HepG2 (cell line): ENCODE results near the gene LRRC4C. TPM values are rescaled to one million over a fixed set of nuclear protein-coding genes. Genes with fewer than 3 reads are reported as not detected.

Source experiments
- ATAC-seq: fragments of 200-7000 bp; cut with Tn5 transposase; 3 replicates; pipeline ENCODE4 v1.9.1; 2020; ENCODE audit warnings: mild to moderate bottlenecking, moderate library complexity
- BruUV-seq: library from RNA; stranded (reverse); fragments of 400-500 nt; replicated peaks from 2 replicates; lab custom pipeline; 2021; lab: Mats Ljungman, UMichigan
- CTCF ChIA-PET: fragments of 300-600 bp; formaldehyde crosslinking; extraction: SDS; loops from one replicate; lab custom pipeline; 2021; ENCODE audit warnings: low total read pairs, inconsistent platforms, low intra/inter-chr PET ratio; lab: Yijun Ruan, JAX
- POLR2A ChIA-PET: fragments of 350-600 bp; sonication (Branson Sonifier 250); formaldehyde crosslinking; loops from one replicate; lab custom pipeline; 2020; ENCODE audit warnings: antibody characterized with exemption, inconsistent platforms; lab: Yijun Ruan, JAX
- DNase-seq: peaks from one replicate; pipeline ENCODE4 v3.0.0-alpha.2; 2015; ENCODE audit warnings: low spot score
- FAIRE-seq: peaks from 3 replicates; lab custom pipeline; 2011; peaks lifted over from hg19 to GRCh38; lab: Jason Lieb, UNC
- H2AFZ ChIP-seq: one replicate; pipeline ENCODE4 v1.6.1; 2011; ENCODE audit warnings: low read length, inconsistent platforms
- H3K27ac ChIP-seq: fragments of 300-600 bp; 3 replicates; pipeline ENCODE4 v1.8.0; 2011; ENCODE audit warnings: mixed run types, mild to moderate bottlenecking, mixed read lengths, low read length, inconsistent platforms; ENCODE audit not compliant: insufficient read depth; ENCODE audit errors: extremely low read length
- H3K27me3 ChIP-seq, 2 experiments: fragments of 200-600 bp in 1 of 2; 2 replicates in 1 of 2; 3 replicates in 1 of 2; pipeline versions ENCODE4 v1.6.0 to v1.8.0; 2011; ENCODE audit warnings: low read length in 2 of 2, mild to moderate bottlenecking in 2 of 2, moderate library complexity in 2 of 2, inconsistent platforms in 1 of 2; ENCODE audit not compliant: insufficient read depth in 2 of 2, control insufficient read depth in 1 of 2
- H3K36me3 ChIP-seq, 2 experiments: fragments of 200-600 bp in 1 of 2; replicated peaks in 1 of 2; 2 replicates in 1 of 2; 3 replicates in 1 of 2; pipeline versions ENCODE4 v1.5.1 to v1.8.0; 2011; ENCODE audit warnings: low read length in 2 of 2, inconsistent platforms in 1 of 2; ENCODE audit not compliant: insufficient read depth in 2 of 2, control insufficient read depth in 1 of 2
- H3K4me1 ChIP-seq: 2 replicates; pipeline ENCODE4 v1.5.1; 2012; ENCODE audit warnings: low read length, inconsistent platforms; ENCODE audit not compliant: insufficient read depth
- H3K4me2 ChIP-seq: 2 replicates; pipeline ENCODE4 v1.6.0; 2011; ENCODE audit warnings: low read depth, low read length, inconsistent platforms
- H3K4me3 ChIP-seq, 3 experiments: fragments of 200-600 bp in 1 of 3; sonication (generic), shearing (Covaris generic) in 1 of 3; replicated peaks in 1 of 3; 2 replicates each; pipeline ENCODE4 v1.5.1; 2011 to 2016; ENCODE audit warnings: low read length in 3 of 3, inconsistent platforms in 2 of 3, low read depth in 2 of 3, mild to moderate bottlenecking in 2 of 3, control low read depth in 1 of 3, mixed read lengths in 1 of 3; ENCODE audit not compliant: insufficient read depth in 1 of 3
- H3K79me2 ChIP-seq: one replicate; pipeline ENCODE4 v1.6.1; 2011; ENCODE audit warnings: low read length, inconsistent platforms; ENCODE audit not compliant: insufficient read depth
- H3K9ac ChIP-seq: 2 replicates; pipeline ENCODE4 v1.6.0; 2011; ENCODE audit warnings: mild to moderate bottlenecking, low read depth, low read length, inconsistent platforms; ENCODE audit not compliant: insufficient read depth
- H3K9me3 ChIP-seq: 2 replicates; pipeline ENCODE4 v1.5.1; 2012; ENCODE audit warnings: mild to moderate bottlenecking, low read length
- H4K20me1 ChIP-seq: 2 replicates; pipeline ENCODE4 v1.6.0; 2011; ENCODE audit warnings: inconsistent platforms, mild to moderate bottlenecking, low read length, moderate library complexity; ENCODE audit not compliant: insufficient read depth
- AGO2 ChIP-seq: fragments of 200-400 bp; formaldehyde crosslinking; optimal IDR thresholded peaks from 2 replicates; pipeline ENCODE3; 2017; ENCODE audit warnings: mild to moderate bottlenecking, low read depth, low read length, moderate library complexity
- HMGXB4 ChIP-seq, 2 experiments: sonication (generic) in 1 of 2; formaldehyde crosslinking in 1 of 2; IDR thresholded peaks; 2 replicates each; pipeline versions ENCODE4 v1.4.0 to v1.6.1; 2018 to 2020; ENCODE audit warnings: missing genetic modification reagents in 2 of 2, borderline replicate concordance in 1 of 2, low read depth in 1 of 2, mild to moderate bottlenecking in 1 of 2, missing biosample characterization in 1 of 2
- KMT2A ChIP-seq: sonication (generic); formaldehyde crosslinking; IDR thresholded peaks from 2 replicates; pipeline ENCODE4 v1.4.0; 2020; ENCODE audit warnings: missing genetic modification reagents
- NR1H2 ChIP-seq: sonication (generic); formaldehyde crosslinking; IDR thresholded peaks from 2 replicates; pipeline ENCODE4 v1.8.1; 2022; ENCODE audit warnings: low read depth, missing genetic modification reagents, borderline replicate concordance
- PTBP1 ChIP-seq: fragments of 200-400 bp; formaldehyde crosslinking; IDR thresholded peaks from 2 replicates; pipeline ENCODE4 v1.6.1; 2018; ENCODE audit warnings: low read length, low read depth; ENCODE audit not compliant: poor library complexity, severe bottlenecking
- RBFOX2 ChIP-seq: fragments of 200-400 bp; formaldehyde crosslinking; IDR thresholded peaks from 2 replicates; pipeline ENCODE4 v1.6.1; 2017; ENCODE audit warnings: low read depth, mild to moderate bottlenecking, low read length
- SCMH1 ChIP-seq: sonication (generic); formaldehyde crosslinking; IDR thresholded peaks from 2 replicates; pipeline ENCODE4 v1.9.0; 2021; ENCODE audit warnings: missing genetic modification reagents, mild to moderate bottlenecking, borderline replicate concordance
- SIX4 ChIP-seq: sonication (generic); formaldehyde crosslinking; IDR thresholded peaks from 2 replicates; pipeline ENCODE4 v1.4.0; 2020; ENCODE audit warnings: missing genetic modification reagents
- TRIM24 ChIP-seq: sonication (generic); formaldehyde crosslinking; IDR thresholded peaks from 2 replicates; pipeline ENCODE4 v1.8.0; 2022; ENCODE audit warnings: mild to moderate bottlenecking, missing genetic modification reagents
- ZC3H4 ChIP-seq: sonication (generic); formaldehyde crosslinking; IDR thresholded peaks from 2 replicates; pipeline ENCODE4 v1.4.0; 2020; ENCODE audit warnings: missing genetic modification reagents, borderline replicate concordance
- ZIK1 ChIP-seq: sonication (generic); formaldehyde crosslinking; IDR thresholded peaks from 2 replicates; pipeline ENCODE4 v1.5.0; 2020; ENCODE audit warnings: mild to moderate bottlenecking, low read depth, missing genetic modification reagents, borderline replicate concordance
- ZNF136 ChIP-seq: sonication (generic); formaldehyde crosslinking; IDR thresholded peaks from 2 replicates; pipeline ENCODE4 v1.8.1; 2022; ENCODE audit warnings: low read depth, mild to moderate bottlenecking, moderate library complexity, missing genetic modification reagents
- ZNF282 ChIP-seq: fragments of 450-650 bp; IDR thresholded peaks from 2 replicates; pipeline ENCODE4 v1.6.1; 2018; ENCODE audit not compliant: partially characterized antibody
- ZNF496 ChIP-seq: sonication (generic); formaldehyde crosslinking; IDR thresholded peaks from 2 replicates; pipeline ENCODE4 v1.8.1; 2023; ENCODE audit warnings: mild to moderate bottlenecking, moderate library complexity, missing genetic modification reagents; ENCODE audit not compliant: insufficient replicate concordance
- ZNF740 ChIP-seq: sonication (generic); formaldehyde crosslinking; IDR thresholded peaks from 2 replicates; pipeline ENCODE4 v1.4.0; 2020; ENCODE audit warnings: missing genetic modification reagents
- WGBS: methylation state at CpG from one replicate; pipeline ENCODE4 v1.1.6; 2017; ENCODE audit warnings: low lambda C conversion rate; 5-methylcytosine and 5-hydroxymethylcytosine counted together
- in situ Hi-C: cut with HindIII; loops from 2 replicates; pipeline ENCODE4 v1.10.0; 2017; ENCODE audit warnings: low pct_unique_long_range_greater_than_20kb; ENCODE audit not compliant: extremely low pct_ligation_motif_present
- intact Hi-C: fragments of 100-400 bp; cut with micrococcal nuclease; formaldehyde crosslinking; loops from one replicate; pipeline ENCODE4 v1.10.0; 2022; ENCODE audit not compliant: unreplicated experiment
- polyA plus RNA-seq, 8 experiments: library from polyadenylated mRNA; depleted of rRNA in 3 of 8; stranded (reverse) in 7 of 8; unstranded in 1 of 8; fragments of >200 nt; fragmentation: Illumina TruSeq in 4 of 8; extraction: Trizol in 4 of 8; gene quantifications; 2 replicates each; pipeline versions ENCODE4 v1.2.1 to v1.2.3, GENCODE V29; 2011 to 2016; ENCODE audit warnings: low read depth in 4 of 8, missing spikeins in 1 of 8, mixed read lengths in 1 of 8; ENCODE audit not compliant: insufficient read depth in 1 of 8
- total RNA-seq, 5 experiments: library from RNA; depleted of rRNA; stranded (reverse); fragments of >200 nt; fragmentation: Illumina TruSeq; extraction: Trizol; gene quantifications; 2 replicates each; pipeline ENCODE4 v1.2.3, GENCODE V29; 2016; ENCODE audit warnings: low read depth in 1 of 5

Gene LRRC4C
- total and polyA plus RNA-seq, 2 of the 13 experiments (the other 11 are each of a cell fraction or from before 2014, with no cell fraction given): not detected

GRCh38 chr11:41351825-41352224, 107.6 kb downstream of the LRRC4C start:
- BruUV-seq: no TSS peak
- 0% methylated on average over 2 of the region's 2 CpGs for WGBS
- intact Hi-C loops (no loop called here), in situ Hi-C loops (no loop called here)
- ChIA-PET CTCF (no interaction called here), POLR2A (no interaction called here)
- Histone ChIP-seq H3K27ac (no peak overlapping the region), H4K20me1 (no peaks in the 10 kb centered on the region), H3K4me1 (no peaks in the 10 kb centered on the region), H3K79me2 (no peaks in the 10 kb centered on the region), H3K27me3 (no peaks in the 10 kb centered on the region), H3K9me3 (peaks cover 14% of the 10 kb centered on the region), H2AFZ (no peak overlapping the region), H3K4me2 (no peak overlapping the region), H3K4me3 (no peak overlapping the region), H3K36me3 (no peaks in the 10 kb centered on the region), H3K9ac (no peak overlapping the region)
- no peak for ATAC-seq
- TF ChIP-seq ZNF740: no peak
- TF ChIP-seq HMGXB4 (CRISPR knock-in tag; IDR thresholded peaks at IDR 0.05; ENCODE audit: borderline replicate concordance in 1 of 2, low read depth in 1 of 2): no peak
- TF ChIP-seq ZNF136 (CRISPR knock-in tag): no peak
- no peak for TF ChIP-seq ZNF496 (CRISPR knock-in tag)
- no peak for FAIRE-seq
- DNase-seq: no peak

DNA sequence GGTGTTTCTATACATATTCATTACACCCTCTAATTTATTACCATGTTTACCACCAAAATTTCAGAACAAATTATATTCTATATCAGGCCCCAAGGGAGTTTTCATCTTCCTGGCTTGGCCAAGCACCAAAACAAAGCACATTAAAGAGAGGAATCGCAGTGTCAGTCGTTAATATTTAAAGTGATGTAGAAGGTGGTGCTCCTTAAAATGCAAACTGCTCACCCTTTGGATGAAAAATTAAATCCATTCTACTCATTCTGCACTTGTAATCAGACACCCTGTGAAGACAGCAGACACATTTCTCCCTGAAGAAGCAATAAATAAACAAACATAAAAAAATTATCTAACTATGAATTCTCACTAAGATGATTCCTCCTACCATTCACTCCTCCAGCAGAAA, 113.4 kb downstream of the LRRC4C start:
- no peak for ATAC-seq
- CTCF ChIA-PET: no interaction called here
- no peak overlapping the region for H2AFZ ChIP-seq

More for the DNA sequence above, 113.4 kb downstream of the LRRC4C start:
- Histone ChIP-seq H3K36me3 (no peaks in the 10 kb centered on the region), H3K27me3 (no peaks in the 10 kb centered on the region), H3K9me3 (peaks cover 6% of the 10 kb centered on the region; the same call in 1 of the 2 replicates), H3K9ac (no peak overlapping the region), H3K4me3 (no peak overlapping the region), H3K4me2 (no peak overlapping the region), H3K79me2 (no peaks in the 10 kb centered on the region), H3K4me1 (no peaks in the 10 kb centered on the region), H4K20me1 (no peaks in the 10 kb centered on the region), H3K27ac (no peak overlapping the region)
- 3% methylated on average over 2 of the region's 2 CpGs for WGBS
- FAIRE-seq (no peak), DNase-seq (no peak)
- TF ChIP-seq RBFOX2 (no peak), ZNF282 (no peak), ZIK1 (CRISPR knock-in tag) (no peak), PTBP1 (no peak), ZC3H4 (CRISPR knock-in tag) (no peak), AGO2 (no peak), TRIM24 (no peak), NR1H2 (CRISPR knock-in tag) (no peak), SIX4 (no peak), SCMH1 (CRISPR knock-in tag) (no peak), KMT2A (CRISPR knock-in tag) (no peak), ZNF496 (CRISPR knock-in tag) (no peak)
- intact Hi-C loops: no loop called here
- in situ Hi-C loops: no loop called here
- POLR2A ChIA-PET: no interaction called here
- no TSS peak for BruUV-seq
